Cardiac septum (tissue), 1 donor: ENCODE results near the gene TTLL11. TPM values are rescaled to one million over a fixed set of nuclear protein-coding genes. Genes with fewer than 3 reads are reported as not detected.
"Not testable (repeated sequence)": the region's sequence is repeated elsewhere in the genome, so short reads cannot be mapped to it uniquely, and the experiment has no call there.

ENCODE experiments used
- DNase-seq: peaks from one replicate; pipeline ENCODE4 v3.0.0-alpha.2; 2020; ENCODE audit warnings: low spot score
- intact Hi-C: fragments of 100-400 bp; cut with DNase I; formaldehyde crosslinking; loops from one replicate; pipeline ENCODE4 v1.14.0; 2022
- total RNA-seq: library from RNA; stranded (reverse); fragmentation: NEBNext Ultra II Directional; extraction: Animal tissue kit (Norgen Biotek cat#: 25700); gene quantifications from one replicate; pipeline ENCODE4 v1.2.1, GENCODE V29; 2021
- donor health status: DM: no; HTN: no; CAD: no.

The TTLL11 gene
- total RNA-seq, 1 donor from 2014 or later: 12.6 TPM

- no peak for DNase-seq
- intact Hi-C loops: no loop called here
These were observed 184.0 kb downstream of the TTLL11 start for GRCh38 chr9:121909111-121909510.

- intact Hi-C loops: no loop called here
- no peak for DNase-seq
These were observed 186.8 kb downstream of the TTLL11 start for GRCh38 chr9:121906074-121906870.

- intact Hi-C loops: no loop called here
- no peak for DNase-seq
These were observed 190.5 kb downstream of the TTLL11 start for GRCh38 chr9:121902461-121903135.

- intact Hi-C loops: no loop called here
- no peak for DNase-seq
These were observed 191.5 kb downstream of the TTLL11 start for GRCh38 chr9:121901616-121902015.

- intact Hi-C loops: no loop called here
These were observed 192.9 kb downstream of the TTLL11 start for GRCh38 chr9:121900163-121900562.

GRCh38 chr9:121898856-121899255 lies 194.3 kb downstream of the TTLL11 start:
- no peak for DNase-seq
- intact Hi-C loops: no loop called here

More at GRCh38 chr9:121900163-121900562, 192.9 kb downstream of the TTLL11 start:
- no peak for DNase-seq

GRCh38 chr9:121897140-121897539 lies 196.0 kb downstream of the TTLL11 start:
- DNase-seq: no peak
- intact Hi-C loops: no loop called here

GRCh38 chr9:121896545-121896943 lies 196.6 kb downstream of the TTLL11 start:
- DNase-seq: no peak
- intact Hi-C loops: no loop called here

GRCh38 chr9:121895818-121896544 lies 197.1 kb downstream of the TTLL11 start:
- no peak for DNase-seq
- intact Hi-C loops: no loop called here

GRCh38 chr9:121895358-121895757 lies 197.8 kb downstream of the TTLL11 start:
- intact Hi-C loops: no loop called here
- DNase-seq: no peak

GRCh38 chr9:121894380-121894779 lies 198.7 kb downstream of the TTLL11 start:
- DNase-seq, intact Hi-C loops: not testable (repeated sequence)

- DNase-seq: no peak
- intact Hi-C loops: no loop called here
These were observed 199.3 kb downstream of the TTLL11 start for GRCh38 chr9:121893786-121894185.

- intact Hi-C loops: no loop called here
- no peak for DNase-seq
These were observed 200.4 kb downstream of the TTLL11 start for GRCh38 chr9:121892706-121893105.

- intact Hi-C loops: no loop called here
- no peak for DNase-seq
These were observed 202.4 kb downstream of the TTLL11 start for GRCh38 chr9:121890746-121891145.

GRCh38 chr9:121889990-121890563 lies 203.0 kb downstream of the TTLL11 start:
- DNase-seq: no peak
- intact Hi-C loops: no loop called here

- intact Hi-C loops: no loop called here
These were observed 204.7 kb downstream of the TTLL11 start for GRCh38 chr9:121888438-121888775.

GRCh38 chr9:121887553-121888437 lies 205.3 kb downstream of the TTLL11 start:
- DNase-seq: no peak
- intact Hi-C loops: no loop called here

More at GRCh38 chr9:121888438-121888775, 204.7 kb downstream of the TTLL11 start:
- DNase-seq: no peak

GRCh38 chr9:121886759-121887485 lies 206.2 kb downstream of the TTLL11 start:
- intact Hi-C loops: no loop called here

More at GRCh38 chr9:121886759-121887485, 206.2 kb downstream of the TTLL11 start:
- DNase-seq: no peak
